CD8-positive, alpha-beta memory T cell (primary cell): Measurements from ENCODE around the gene PTPRZ1. TPM values are rescaled to one million over a fixed set of nuclear protein-coding genes. Genes with fewer than 3 reads are reported as not detected.
A peak's percentile ranks its signal among the peaks of the same experiment; 100 is the strongest.

ENCODE experiments used
- CTCF ChIA-PET: fragments of 350-600 bp; sonication (Branson Sonifier 250); formaldehyde crosslinking; loops from one replicate; lab custom pipeline; 2021; ENCODE audit warnings: antibody characterized with exemption; lab: Charles Lee
- POLR2A ChIA-PET: fragments of 350-600 bp; sonication (Branson Sonifier 250); formaldehyde crosslinking; loops from one replicate; lab custom pipeline; 2021; ENCODE audit warnings: antibody characterized with exemption; lab: Charles Lee
- DNase-seq, 5 donors: peaks; one replicate each; pipeline versions ENCODE4 v3.0.0 to v3.0.0-alpha.2; 2020 to 2022; ENCODE audit warnings: mixed read lengths in 1 of 5
- H3K27ac ChIP-seq: one replicate; pipeline ENCODE4 v1.7.0; 2013; ENCODE audit warnings: low read depth, mild to moderate bottlenecking, low read length, moderate library complexity
- H3K27me3 ChIP-seq: 2 replicates; pipeline ENCODE4 v1.7.0; 2013; ENCODE audit warnings: low read length, mild to moderate bottlenecking; ENCODE audit not compliant: insufficient read depth, poor library complexity, severe bottlenecking
- H3K36me3 ChIP-seq: 2 replicates; pipeline ENCODE4 v1.7.0; 2013; ENCODE audit warnings: mild to moderate bottlenecking, low read length, moderate library complexity; ENCODE audit not compliant: insufficient read depth
- H3K4me1 ChIP-seq: 2 replicates; pipeline ENCODE4 v1.7.0; 2013; ENCODE audit warnings: mild to moderate bottlenecking, low read length, moderate library complexity; ENCODE audit not compliant: insufficient read depth
- H3K4me3 ChIP-seq: 2 replicates; pipeline ENCODE4 v1.7.0; 2013; ENCODE audit warnings: mild to moderate bottlenecking, low read length
- H3K9me3 ChIP-seq: 2 replicates; pipeline ENCODE4 v1.7.0; 2013; ENCODE audit warnings: mild to moderate bottlenecking, low read length
- H3K27ac Mint-ChIP-seq, 8 donors: one replicate each; pipeline ENCODE4 v1.8.0; 2020 to 2021; ENCODE audit warnings: mixed read lengths in 8 of 8, mild to moderate bottlenecking in 6 of 8, inconsistent platforms in 3 of 8, moderate library complexity in 3 of 8
- H3K27me3 Mint-ChIP-seq, 2 donors: one replicate each; pipeline ENCODE4 v1.8.0; 2020 to 2021; ENCODE audit warnings: mixed read lengths in 2 of 2, mild to moderate bottlenecking in 1 of 2, moderate library complexity in 1 of 2
- H3K36me3 Mint-ChIP-seq, 3 donors: one replicate each; pipeline ENCODE4 v1.8.0; 2020 to 2021; ENCODE audit warnings: mixed read lengths in 3 of 3, inconsistent platforms in 1 of 3, mild to moderate bottlenecking in 1 of 3
- H3K4me1 Mint-ChIP-seq, 3 donors: one replicate each; pipeline ENCODE4 v1.8.0; 2020 to 2021; ENCODE audit warnings: mixed read lengths in 3 of 3, inconsistent platforms in 1 of 3, mild to moderate bottlenecking in 1 of 3
- H3K4me3 Mint-ChIP-seq, 7 donors: one replicate each; pipeline ENCODE4 v1.8.0; 2020 to 2021; ENCODE audit warnings: mixed read lengths in 7 of 7, mild to moderate bottlenecking in 6 of 7, moderate library complexity in 4 of 7, inconsistent platforms in 2 of 7
- H3K9me3 Mint-ChIP-seq, 5 donors: one replicate each; pipeline ENCODE4 v1.8.0; 2020 to 2022; ENCODE audit warnings: mixed read lengths in 5 of 5, mild to moderate bottlenecking in 3 of 5, moderate library complexity in 2 of 5, inconsistent platforms in 1 of 5
- polyA plus RNA-seq: library from polyadenylated mRNA; unstranded; fragments of 300-500 nt; fragmentation: Illumina TruSeq; gene quantifications from one replicate; pipeline ENCODE4 v1.2.3, GENCODE V29; 2021
- total RNA-seq, 2 experiments: library from RNA; stranded (reverse); gene quantifications; one replicate each; pipeline ENCODE4 v1.2.3, GENCODE V29; 2021

Gene PTPRZ1
- total and polyA plus RNA-seq, 3 experiments from 2014 or later, result not detected

GRCh38 chr7:121853307-121853706, 19.7 kb upstream of the PTPRZ1 start:
- POLR2A ChIA-PET, result no interaction called here
- Mint-ChIP-seq H3K9me3 (peaks cover 2 to 13% (median 6%) of the 10 kb centered on the region in 5 donors), H3K36me3 (no peaks in the 10 kb centered on the region), H3K4me1 (no peaks in the 10 kb centered on the region), H3K27me3 (peaks cover 0 to 2% of the 10 kb centered on the region in 2 donors), H3K27ac (no peak overlapping the region), H3K4me3 (no peak overlapping the region)
- CTCF ChIA-PET, result no interaction called here
- Histone ChIP-seq H3K4me3 (no peak overlapping the region), H3K36me3 (no peaks in the 10 kb centered on the region), H3K4me1 (no peaks in the 10 kb centered on the region), H3K27me3 (no peaks in the 10 kb centered on the region), H3K9me3 (no peaks in the 10 kb centered on the region), H3K27ac (no peak overlapping the region)
- DNase-seq, result no peak

GRCh38 chr7:121860953-121861352, 12.0 kb upstream of the PTPRZ1 start:
- Histone ChIP-seq H3K4me1 (no peaks in the 10 kb centered on the region), H3K4me3 (no peak overlapping the region), H3K27ac (no peak overlapping the region), H3K27me3 (no peaks in the 10 kb centered on the region), H3K36me3 (no peaks in the 10 kb centered on the region), H3K9me3 (no peaks in the 10 kb centered on the region)
- POLR2A ChIA-PET, result no interaction called here
- H3K36me3 Mint-ChIP-seq, result no peaks in the 10 kb centered on the region
- no peak overlapping the region for H3K4me3 Mint-ChIP-seq
- H3K27me3 Mint-ChIP-seq, result peaks cover 0 to 2% of the 10 kb centered on the region in 2 donors
- peaks cover 0 to 4% (median 0%) of the 10 kb centered on the region in 5 donors for H3K9me3 Mint-ChIP-seq
- H3K4me1 Mint-ChIP-seq, result no peaks in the 10 kb centered on the region
- CTCF ChIA-PET, result no interaction called here
- no peak overlapping the region for H3K27ac Mint-ChIP-seq
- no peak for DNase-seq

- H3K27me3 Mint-ChIP-seq, result peaks cover 0 to 2% of the 10 kb centered on the region in 2 donors
- CTCF ChIA-PET, result no interaction called here
- POLR2A ChIA-PET, result no interaction called here
- peaks cover 0 to 4% (median 0%) of the 10 kb centered on the region in 5 donors for H3K9me3 Mint-ChIP-seq
- Histone ChIP-seq H3K27ac (no peak overlapping the region), H3K9me3 (no peaks in the 10 kb centered on the region), H3K4me3 (no peak overlapping the region), H3K27me3 (no peaks in the 10 kb centered on the region), H3K36me3 (no peaks in the 10 kb centered on the region), H3K4me1 (no peaks in the 10 kb centered on the region)
- H3K4me3 Mint-ChIP-seq, result no peak overlapping the region
- DNase-seq, result no peak
- H3K27ac Mint-ChIP-seq, result no peak overlapping the region
- H3K4me1 Mint-ChIP-seq, result no peaks in the 10 kb centered on the region
- no peaks in the 10 kb centered on the region for H3K36me3 Mint-ChIP-seq
These were observed 10.4 kb upstream of the PTPRZ1 start for GRCh38 chr7:121862591-121862990.

GRCh38 chr7:121871188-121871587, 1.8 kb upstream of the PTPRZ1 start:
- H3K27ac ChIP-seq, result no peak overlapping the region
- DNase-seq, result no peak
- Mint-ChIP-seq H3K27me3 (peaks cover 20 to 37% of the 10 kb centered on the region in 2 donors), H3K36me3 (no peaks in the 10 kb centered on the region), H3K4me3 (no peak overlapping the region), H3K9me3 (peaks cover 0 to 5% (median 1%) of the 10 kb centered on the region in 5 donors), H3K4me1 (peaks cover 3 to 8% (median 5%) of the 10 kb centered on the region in 3 donors), H3K27ac (no peak overlapping the region)
- H3K27me3 ChIP-seq, result no peaks in the 10 kb centered on the region
- no peaks in the 10 kb centered on the region for H3K36me3 ChIP-seq
- no peaks in the 10 kb centered on the region for H3K9me3 ChIP-seq
- no peak overlapping the region for H3K4me3 ChIP-seq
- CTCF ChIA-PET, result no interaction called here
- no peaks in the 10 kb centered on the region for H3K4me1 ChIP-seq
- POLR2A ChIA-PET, result no interaction called here

- Histone ChIP-seq H3K4me1 (no peaks in the 10 kb centered on the region), H3K27me3 (no peaks in the 10 kb centered on the region), H3K36me3 (no peaks in the 10 kb centered on the region), H3K9me3 (no peaks in the 10 kb centered on the region), H3K4me3 (no peak overlapping the region), H3K27ac (no peak overlapping the region)
- H3K4me1 Mint-ChIP-seq, result peaks cover 3 to 8% (median 5%) of the 10 kb centered on the region in 3 donors
- H3K27me3 Mint-ChIP-seq, result peaks cover 18 to 41% of the 10 kb centered on the region in 2 donors
- H3K27ac Mint-ChIP-seq, result no peak overlapping the region
- no peaks in the 10 kb centered on the region for H3K36me3 Mint-ChIP-seq
- H3K4me3 Mint-ChIP-seq, result peak overlapping the region in 4 of 7 donors; percentile 2 to 66 (median 24)
- peaks cover 0 to 7% (median 4%) of the 10 kb centered on the region in 5 donors for H3K9me3 Mint-ChIP-seq
- DNase-seq, result no peak
- ChIA-PET POLR2A (no interaction called here), CTCF (no interaction called here)
These were observed 581 bp downstream of the PTPRZ1 start for GRCh38 chr7:121873289-121874194.

GRCh38 chr7:121874298-121874697, 1.3 kb downstream of the PTPRZ1 start:
- no peak overlapping the region for H3K4me3 Mint-ChIP-seq
- DNase-seq, result no peak
- peaks cover 0 to 7% (median 4%) of the 10 kb centered on the region in 5 donors for H3K9me3 Mint-ChIP-seq
- H3K36me3 Mint-ChIP-seq, result no peaks in the 10 kb centered on the region
- no peaks in the 10 kb centered on the region for H3K4me1 ChIP-seq
- H3K36me3 ChIP-seq, result no peaks in the 10 kb centered on the region
- H3K27me3 Mint-ChIP-seq, result peaks cover 18 to 41% of the 10 kb centered on the region in 2 donors
- H3K9me3 ChIP-seq, result no peaks in the 10 kb centered on the region
- peaks cover 3 to 8% (median 5%) of the 10 kb centered on the region in 3 donors for H3K4me1 Mint-ChIP-seq
- H3K27ac Mint-ChIP-seq, result no peak overlapping the region
- POLR2A ChIA-PET, result no interaction called here
- H3K4me3 ChIP-seq, result no peak overlapping the region
- H3K27ac ChIP-seq, result no peak overlapping the region
- CTCF ChIA-PET, result no interaction called here
- H3K27me3 ChIP-seq, result no peaks in the 10 kb centered on the region

GRCh38 chr7:121875203-121875602, 2.2 kb downstream of the PTPRZ1 start:
- Mint-ChIP-seq H3K27ac (no peak overlapping the region), H3K36me3 (no peaks in the 10 kb centered on the region), H3K9me3 (peaks cover 0 to 7% (median 4%) of the 10 kb centered on the region in 5 donors), H3K27me3 (peaks cover 19 to 41% of the 10 kb centered on the region in 2 donors), H3K4me1 (peaks cover 3 to 8% (median 5%) of the 10 kb centered on the region in 3 donors), H3K4me3 (no peak overlapping the region)
- ChIA-PET CTCF (no interaction called here), POLR2A (no interaction called here)
- no peaks in the 10 kb centered on the region for H3K27me3 ChIP-seq
- H3K36me3 ChIP-seq, result no peaks in the 10 kb centered on the region
- no peak overlapping the region for H3K27ac ChIP-seq
- no peak overlapping the region for H3K4me3 ChIP-seq
- no peaks in the 10 kb centered on the region for H3K4me1 ChIP-seq
- no peak for DNase-seq
- H3K9me3 ChIP-seq, result no peaks in the 10 kb centered on the region

- H3K27me3 Mint-ChIP-seq, result peaks cover 13 to 33% of the 10 kb centered on the region in 2 donors
- H3K27ac Mint-ChIP-seq, result no peak overlapping the region
- no peak overlapping the region for H3K4me3 Mint-ChIP-seq
- no peaks in the 10 kb centered on the region for H3K4me1 ChIP-seq
- no peak for DNase-seq
- no peaks in the 10 kb centered on the region for H3K36me3 Mint-ChIP-seq
- H3K9me3 ChIP-seq, result no peaks in the 10 kb centered on the region
- ChIA-PET POLR2A (no interaction called here), CTCF (no interaction called here)
- no peaks in the 10 kb centered on the region for H3K36me3 ChIP-seq
- no peak overlapping the region for H3K4me3 ChIP-seq
- H3K27ac ChIP-seq, result no peak overlapping the region
- H3K4me1 Mint-ChIP-seq, result peaks cover 3 to 8% (median 5%) of the 10 kb centered on the region in 3 donors
- peaks cover 0 to 5% (median 4%) of the 10 kb centered on the region in 5 donors for H3K9me3 Mint-ChIP-seq
- H3K27me3 ChIP-seq, result no peaks in the 10 kb centered on the region
These were observed 3.9 kb downstream of the PTPRZ1 start for GRCh38 chr7:121876656-121877500.
